ENCODE data around the gene RPS18. TPM values are rescaled to one million over a fixed set of nuclear protein-coding genes. Genes with fewer than 3 reads are reported as not detected.

The RPS18 gene
- total and polyA plus RNA-seq, 2 of the 13 experiments (the other 11 are each of a cell fraction or from before 2014, with no cell fraction given) = 3,896 to 5,806 TPM

GRCh38 chr6:33313105-33313708, 41.3 kb downstream of the RPS18 start (continued):
- TF ChIP-seq RARG (CRISPR knock-in tag; IDR thresholded peaks at IDR 0.05; ENCODE audit: low read depth) (no peak), ETS1 (CRISPR knock-in tag; IDR thresholded peaks at IDR 0.05) (no peak), PCBP1 (IDR thresholded peaks at IDR 0.05; ENCODE audit: borderline replicate concordance, low read depth, low read length) (no peak), AGO1 (IDR thresholded peaks at IDR 0.05; ENCODE audit: low read depth, low read length, poor library complexity, severe bottlenecking) (no peak), SP2 (CRISPR knock-in tag; IDR thresholded peaks at IDR 0.05) (peak; percentile 23; the same call in 1 of the 2 replicates), ZNF510 (CRISPR knock-in tag; IDR thresholded peaks at IDR 0.05; ENCODE audit: low read depth) (no peak), HMGXB4 (CRISPR knock-in tag; IDR thresholded peaks at IDR 0.05; ENCODE audit: borderline replicate concordance in 1 of 2, low read depth in 1 of 2) (no peak; a peak in 1 of 4 replicates), ZIK1 (CRISPR knock-in tag; IDR thresholded peaks at IDR 0.05; ENCODE audit: borderline replicate concordance, low read depth) (no peak), JDP2 (CRISPR knock-in tag; IDR thresholded peaks at IDR 0.05; ENCODE audit: borderline replicate concordance) (no peak), NCOA2 (CRISPR knock-in tag; IDR thresholded peaks at IDR 0.05) (no peak)
- TF ChIP-seq, protein P1, sequence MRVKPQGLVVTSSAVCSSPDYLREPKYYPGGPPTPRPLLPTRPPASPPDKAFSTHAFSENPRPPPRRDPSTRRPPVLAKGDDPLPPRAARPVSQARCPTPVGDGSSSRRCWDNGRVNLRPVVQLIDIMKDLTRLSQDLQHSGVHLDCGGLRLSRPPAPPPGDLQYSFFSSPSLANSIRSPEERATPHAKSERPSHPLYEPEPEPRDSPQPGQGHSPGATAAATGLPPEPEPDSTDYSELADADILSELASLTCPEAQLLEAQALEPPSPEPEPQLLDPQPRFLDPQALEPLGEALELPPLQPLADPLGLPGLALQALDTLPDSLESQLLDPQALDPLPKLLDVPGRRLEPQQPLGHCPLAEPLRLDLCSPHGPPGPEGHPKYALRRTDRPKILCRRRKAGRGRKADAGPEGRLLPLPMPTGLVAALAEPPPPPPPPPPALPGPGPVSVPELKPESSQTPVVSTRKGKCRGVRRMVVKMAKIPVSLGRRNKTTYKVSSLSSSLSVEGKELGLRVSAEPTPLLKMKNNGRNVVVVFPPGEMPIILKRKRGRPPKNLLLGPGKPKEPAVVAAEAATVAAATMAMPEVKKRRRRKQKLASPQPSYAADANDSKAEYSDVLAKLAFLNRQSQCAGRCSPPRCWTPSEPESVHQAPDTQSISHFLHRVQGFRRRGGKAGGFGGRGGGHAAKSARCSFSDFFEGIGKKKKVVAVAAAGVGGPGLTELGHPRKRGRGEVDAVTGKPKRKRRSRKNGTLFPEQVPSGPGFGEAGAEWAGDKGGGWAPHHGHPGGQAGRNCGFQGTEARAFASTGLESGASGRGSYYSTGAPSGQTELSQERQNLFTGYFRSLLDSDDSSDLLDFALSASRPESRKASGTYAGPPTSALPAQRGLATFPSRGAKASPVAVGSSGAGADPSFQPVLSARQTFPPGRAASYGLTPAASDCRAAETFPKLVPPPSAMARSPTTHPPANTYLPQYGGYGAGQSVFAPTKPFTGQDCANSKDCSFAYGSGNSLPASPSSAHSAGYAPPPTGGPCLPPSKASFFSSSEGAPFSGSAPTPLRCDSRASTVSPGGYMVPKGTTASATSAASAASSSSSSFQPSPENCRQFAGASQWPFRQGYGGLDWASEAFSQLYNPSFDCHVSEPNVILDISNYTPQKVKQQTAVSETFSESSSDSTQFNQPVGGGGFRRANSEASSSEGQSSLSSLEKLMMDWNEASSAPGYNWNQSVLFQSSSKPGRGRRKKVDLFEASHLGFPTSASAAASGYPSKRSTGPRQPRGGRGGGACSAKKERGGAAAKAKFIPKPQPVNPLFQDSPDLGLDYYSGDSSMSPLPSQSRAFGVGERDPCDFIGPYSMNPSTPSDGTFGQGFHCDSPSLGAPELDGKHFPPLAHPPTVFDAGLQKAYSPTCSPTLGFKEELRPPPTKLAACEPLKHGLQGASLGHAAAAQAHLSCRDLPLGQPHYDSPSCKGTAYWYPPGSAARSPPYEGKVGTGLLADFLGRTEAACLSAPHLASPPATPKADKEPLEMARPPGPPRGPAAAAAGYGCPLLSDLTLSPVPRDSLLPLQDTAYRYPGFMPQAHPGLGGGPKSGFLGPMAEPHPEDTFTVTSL (CRISPR knock-in tag; IDR thresholded peaks at IDR 0.05; ENCODE audit: borderline replicate concordance) = no peak
- TF ChIP-seq, protein P2, sequence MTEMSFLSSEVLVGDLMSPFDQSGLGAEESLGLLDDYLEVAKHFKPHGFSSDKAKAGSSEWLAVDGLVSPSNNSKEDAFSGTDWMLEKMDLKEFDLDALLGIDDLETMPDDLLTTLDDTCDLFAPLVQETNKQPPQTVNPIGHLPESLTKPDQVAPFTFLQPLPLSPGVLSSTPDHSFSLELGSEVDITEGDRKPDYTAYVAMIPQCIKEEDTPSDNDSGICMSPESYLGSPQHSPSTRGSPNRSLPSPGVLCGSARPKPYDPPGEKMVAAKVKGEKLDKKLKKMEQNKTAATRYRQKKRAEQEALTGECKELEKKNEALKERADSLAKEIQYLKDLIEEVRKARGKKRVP (CRISPR knock-in tag; IDR thresholded peaks at IDR 0.05) = no peak

All from HepG2 (cell line).